LNCAP (cell line): Measurements from ENCODE around the gene ADARB2.

Source experiments
- CTCF ChIP-seq: fragments of 450-650 bp; IDR thresholded peaks from 2 replicates; pipeline ENCODE4 v1.5.1; 2017; ENCODE audit warnings: mild to moderate bottlenecking

Gene ADARB2

GRCh38 chr10:1627945-1628344, 109.4 kb downstream of the ADARB2 start:
- no peak for TF ChIP-seq CTCF

- TF ChIP-seq CTCF, result no peak
These were observed 110.5 kb downstream of the ADARB2 start for GRCh38 chr10:1626835-1627234.

GRCh38 chr10:1626410-1626809, 110.9 kb downstream of the ADARB2 start:
- no peak for TF ChIP-seq CTCF

GRCh38 chr10:1625731-1626130, 111.6 kb downstream of the ADARB2 start:
- TF ChIP-seq CTCF, result no peak

GRCh38 chr10:1625079-1625478, 112.2 kb downstream of the ADARB2 start:
- no peak for TF ChIP-seq CTCF

GRCh38 chr10:1624240-1624639, 113.1 kb downstream of the ADARB2 start:
- TF ChIP-seq CTCF, result no peak

- TF ChIP-seq CTCF, result no peak
These were observed 116.5 kb downstream of the ADARB2 start for GRCh38 chr10:1620803-1621202.

GRCh38 chr10:1615186-1615954, 122.0 kb downstream of the ADARB2 start:
- no peak for TF ChIP-seq CTCF
